BLaER1 (cell line): ENCODE results near the gene SLC38A8.
A peak's percentile ranks its signal among the peaks of the same experiment; 100 is the strongest.

ENCODE experiments used
- H3K27ac ChIP-seq: shearing (Covaris generic); formaldehyde crosslinking; 2 replicates; pipeline ENCODE4 v1.8.1; 2022
- H3K27me3 ChIP-seq: shearing (Covaris generic); formaldehyde crosslinking; 2 replicates; pipeline ENCODE4 v1.8.1; 2022
- H3K36me3 ChIP-seq: shearing (Covaris generic); formaldehyde crosslinking; 2 replicates; pipeline ENCODE4 v1.8.1; 2022
- H3K4me1 ChIP-seq: shearing (Covaris generic); formaldehyde crosslinking; 2 replicates; pipeline ENCODE4 v1.8.1; 2022
- H3K4me2 ChIP-seq: shearing (Covaris generic); formaldehyde crosslinking; 2 replicates; pipeline ENCODE4 v1.8.1; 2022
- H3K4me3 ChIP-seq: shearing (Covaris generic); formaldehyde crosslinking; 2 replicates; pipeline ENCODE4 v1.8.1; 2022
- H3K9ac ChIP-seq: shearing (Covaris generic); formaldehyde crosslinking; 2 replicates; pipeline ENCODE4 v1.8.1; 2022
- H3K9me3 ChIP-seq: shearing (Covaris generic); formaldehyde crosslinking; 2 replicates; pipeline ENCODE4 v1.8.1; 2022
- H4K20me1 ChIP-seq: shearing (Covaris generic); formaldehyde crosslinking; 2 replicates; pipeline ENCODE4 v1.8.1; 2022
- Cebpa-rat ChIP-seq: shearing (Covaris generic); IDR thresholded peaks from 2 replicates; pipeline ENCODE4 v1.8.1; 2022

Gene SLC38A8

GRCh38 chr16:84036982-84037425, 5.6 kb downstream of the SLC38A8 start:
- TF ChIP-seq Cebpa-rat: no peak
- H4K20me1 ChIP-seq: no peaks in the 10 kb centered on the region
- no peak overlapping the region for H3K4me2 ChIP-seq
- H3K4me1 ChIP-seq: peaks cover 5% of the 10 kb centered on the region; the same call in 1 of the 2 replicates
- H3K9me3 ChIP-seq: peaks cover 28% of the 10 kb centered on the region
- no peak overlapping the region for H3K4me3 ChIP-seq
- no peak overlapping the region for H3K27ac ChIP-seq
- no peaks in the 10 kb centered on the region for H3K36me3 ChIP-seq
- H3K27me3 ChIP-seq: no peaks in the 10 kb centered on the region
- H3K9ac ChIP-seq: no peak overlapping the region

GRCh38 chr16:84036131-84036530, 6.5 kb downstream of the SLC38A8 start:
- no peak overlapping the region for H3K4me2 ChIP-seq
- no peak overlapping the region for H3K9ac ChIP-seq
- H3K4me3 ChIP-seq: no peak overlapping the region
- no peaks in the 10 kb centered on the region for H3K27me3 ChIP-seq
- no peaks in the 10 kb centered on the region for H3K36me3 ChIP-seq
- peaks cover 3% of the 10 kb centered on the region; the same call in 1 of the 2 replicates for H3K4me1 ChIP-seq
- no peak for TF ChIP-seq Cebpa-rat
- H3K9me3 ChIP-seq: peaks cover 37% of the 10 kb centered on the region
- no peak overlapping the region for H3K27ac ChIP-seq
- H4K20me1 ChIP-seq: no peaks in the 10 kb centered on the region

- no peak overlapping the region for H3K4me2 ChIP-seq
- TF ChIP-seq Cebpa-rat: no peak
Measured at GRCh38 chr16:84034516-84034915, 8.1 kb downstream of the SLC38A8 start.

DNA sequence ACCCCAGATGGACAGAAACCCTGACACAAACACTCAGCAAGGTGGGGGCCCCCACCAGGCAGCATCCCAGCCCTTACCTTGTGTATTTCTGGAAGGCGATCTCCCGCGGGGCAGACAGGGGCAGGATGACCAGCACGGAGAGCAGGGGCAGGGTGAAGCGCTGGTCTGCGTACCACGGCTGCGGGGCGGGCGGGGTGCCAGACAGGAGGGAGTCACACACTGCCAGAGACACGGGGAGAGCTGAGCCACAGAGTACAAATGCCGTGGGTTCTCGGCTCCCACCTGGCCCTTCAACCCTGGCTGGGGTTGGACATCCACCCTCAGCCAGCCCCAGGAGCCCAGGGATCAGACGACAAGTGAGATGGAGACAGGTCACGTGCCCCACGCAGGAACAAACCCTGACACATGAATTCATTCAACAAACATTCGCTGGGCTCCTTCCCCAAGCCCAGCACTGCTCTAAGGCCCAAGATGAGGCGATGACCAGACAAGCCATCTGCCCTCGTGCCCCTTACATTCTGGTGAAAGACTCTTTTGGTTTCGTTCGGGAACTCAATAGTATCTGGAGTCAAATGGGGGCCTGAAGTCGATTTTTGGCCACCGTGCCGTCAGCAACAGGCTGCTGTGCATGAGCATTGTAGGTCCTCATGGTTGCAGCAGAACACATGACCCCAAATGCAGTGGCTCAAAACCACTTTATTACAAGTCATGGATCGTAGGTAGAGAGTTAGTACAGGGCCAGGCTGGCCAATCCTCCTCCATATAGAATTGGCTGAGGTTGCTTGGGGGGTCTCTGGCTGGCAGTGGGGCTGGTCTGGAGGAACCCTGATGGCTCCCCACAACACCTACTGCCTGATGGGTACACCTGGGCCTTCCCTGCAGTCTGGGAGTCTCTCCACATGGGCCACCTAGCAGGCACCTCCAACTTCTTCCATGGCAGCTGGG, 9.1 kb downstream of the SLC38A8 start:
- peaks cover 13% of the 10 kb centered on the region for H4K20me1 ChIP-seq
- no peak for TF ChIP-seq Cebpa-rat
- no peak overlapping the region for H3K4me3 ChIP-seq
- peaks cover 52% of the 10 kb centered on the region for H3K9me3 ChIP-seq
- no peak overlapping the region for H3K4me2 ChIP-seq
- H3K4me1 ChIP-seq: peaks cover 19% of the 10 kb centered on the region
- H3K36me3 ChIP-seq: no peaks in the 10 kb centered on the region
- H3K9ac ChIP-seq: no peak overlapping the region
- peaks cover 5% of the 10 kb centered on the region; the same call in 1 of the 2 replicates for H3K27me3 ChIP-seq
- no peak overlapping the region for H3K27ac ChIP-seq

More at GRCh38 chr16:84034516-84034915, 8.1 kb downstream of the SLC38A8 start:
- Histone ChIP-seq H4K20me1 (peaks cover 3% of the 10 kb centered on the region), H3K4me3 (no peak overlapping the region), H3K27me3 (peaks cover 5% of the 10 kb centered on the region; the same call in 1 of the 2 replicates), H3K9me3 (peaks cover 52% of the 10 kb centered on the region), H3K9ac (no peak overlapping the region), H3K4me1 (peaks cover 9% of the 10 kb centered on the region), H3K36me3 (no peaks in the 10 kb centered on the region), H3K27ac (no peak overlapping the region)

- Histone ChIP-seq H3K9me3 (peaks cover 52% of the 10 kb centered on the region), H3K9ac (no peak overlapping the region), H4K20me1 (peaks cover 13% of the 10 kb centered on the region), H3K4me2 (no peak overlapping the region), H3K27ac (no peak overlapping the region), H3K4me3 (no peak overlapping the region), H3K27me3 (peaks cover 5% of the 10 kb centered on the region; the same call in 1 of the 2 replicates), H3K4me1 (peaks cover 28% of the 10 kb centered on the region), H3K36me3 (no peaks in the 10 kb centered on the region)
- TF ChIP-seq Cebpa-rat: no peak
Measured at GRCh38 chr16:84032458-84033178, 10.0 kb downstream of the SLC38A8 start.

GRCh38 chr16:84031556-84031955, 11.0 kb downstream of the SLC38A8 start:
- Histone ChIP-seq H3K27me3 (peaks cover 5% of the 10 kb centered on the region; the same call in 1 of the 2 replicates), H3K4me3 (no peak overlapping the region), H4K20me1 (peaks cover 13% of the 10 kb centered on the region), H3K36me3 (no peaks in the 10 kb centered on the region), H3K27ac (no peak overlapping the region), H3K9me3 (peaks cover 51% of the 10 kb centered on the region), H3K4me1 (peaks cover 36% of the 10 kb centered on the region), H3K9ac (no peak overlapping the region), H3K4me2 (no peak overlapping the region)
- no peak for TF ChIP-seq Cebpa-rat

DNA sequence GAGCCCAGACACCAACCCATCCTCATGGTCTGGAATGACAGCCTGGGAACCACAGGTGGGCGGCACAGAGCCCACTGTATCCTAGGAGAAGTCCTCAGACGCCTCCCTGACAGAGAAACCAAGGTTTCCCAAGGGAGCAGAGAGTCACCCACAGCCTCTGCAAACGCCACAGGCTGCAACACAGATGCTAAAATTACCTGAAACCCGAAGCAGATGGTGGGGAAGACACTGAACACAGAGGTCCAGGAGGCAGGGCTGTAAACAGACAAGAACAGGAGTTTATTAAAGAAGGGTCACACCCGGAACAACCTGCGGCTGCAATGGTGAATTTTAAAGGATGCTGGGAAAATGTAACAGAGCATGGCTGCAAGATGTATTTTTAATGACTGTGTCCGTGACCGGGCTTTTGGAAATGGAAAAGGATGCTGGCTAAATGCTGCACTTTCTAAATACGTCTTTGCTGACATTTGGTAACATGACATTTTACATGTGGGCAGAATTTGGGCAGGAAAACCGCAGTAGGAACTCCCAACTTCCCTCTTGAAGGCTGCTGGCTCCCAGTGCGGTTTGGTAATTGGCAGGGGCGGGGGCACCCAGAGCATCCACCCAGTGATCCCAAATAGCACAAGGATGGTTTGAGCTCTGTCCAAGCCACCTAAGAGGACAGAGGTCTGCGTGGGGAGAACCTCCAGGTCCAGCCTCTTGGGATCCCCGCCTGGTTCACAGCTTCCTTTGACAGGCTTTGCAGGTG, 13.1 kb downstream of the SLC38A8 start:
- Histone ChIP-seq H3K4me2 (peak overlapping the region; percentile 98), H3K36me3 (no peaks in the 10 kb centered on the region), H3K9ac (no peak overlapping the region), H3K9me3 (peaks cover 30% of the 10 kb centered on the region), H3K4me1 (peaks cover 46% of the 10 kb centered on the region), H3K27ac (peak overlapping the region; percentile 34; the same call in 1 of the 2 replicates), H3K27me3 (peaks cover 5% of the 10 kb centered on the region; the same call in 1 of the 2 replicates), H4K20me1 (peaks cover 13% of the 10 kb centered on the region), H3K4me3 (peak overlapping the region; percentile 50)
- TF ChIP-seq Cebpa-rat: no peak

DNA sequence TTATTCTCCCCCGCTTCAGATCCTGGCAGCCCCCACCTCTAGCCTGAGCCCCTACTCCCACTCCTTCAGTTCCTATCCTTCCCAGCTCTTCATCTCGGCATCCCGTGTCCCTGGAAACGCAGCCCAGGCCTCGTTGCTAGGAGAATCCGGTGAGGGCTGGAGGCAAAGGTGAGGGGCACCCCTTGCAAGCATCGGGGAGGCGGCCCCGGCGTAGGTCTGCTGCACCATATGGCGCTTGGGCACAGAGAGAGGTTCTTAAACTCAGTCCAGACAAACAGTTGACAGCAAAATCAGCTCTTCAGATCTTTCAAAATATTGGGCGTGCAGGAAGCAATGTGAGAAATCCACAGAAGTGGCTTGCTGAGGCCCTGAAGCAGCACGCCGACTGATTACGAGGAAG, 15.0 kb downstream of the SLC38A8 start:
- Histone ChIP-seq H3K27me3 (peaks cover 5% of the 10 kb centered on the region; the same call in 1 of the 2 replicates), H3K36me3 (no peaks in the 10 kb centered on the region), H3K9me3 (peaks cover 27% of the 10 kb centered on the region), H3K4me3 (no peak overlapping the region), H3K4me2 (peak overlapping the region; percentile 98), H3K27ac (no peak overlapping the region), H3K9ac (no peak overlapping the region), H4K20me1 (peaks cover 13% of the 10 kb centered on the region), H3K4me1 (peaks cover 54% of the 10 kb centered on the region)
- no peak for TF ChIP-seq Cebpa-rat

DNA sequence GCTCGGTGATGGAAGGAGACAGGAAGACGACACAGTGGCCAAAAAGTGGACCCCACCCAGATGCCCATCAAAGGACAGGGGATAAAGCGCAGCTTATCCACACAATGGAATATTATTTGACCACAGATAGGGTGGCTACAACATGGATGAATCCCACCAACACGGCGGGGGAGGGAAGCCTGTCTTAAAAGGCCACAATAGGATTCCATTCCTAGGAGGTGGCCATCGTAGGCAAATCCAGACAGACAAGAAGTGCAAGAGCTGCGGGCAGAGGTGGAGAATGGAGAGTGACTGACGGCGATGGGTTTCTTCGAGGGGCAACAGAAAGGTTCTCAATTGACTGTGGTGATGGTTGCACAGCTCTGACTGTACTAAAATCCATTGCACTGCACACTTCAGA, 16.0 kb downstream of the SLC38A8 start:
- Histone ChIP-seq H3K27ac (no peak overlapping the region), H3K4me1 (peaks cover 54% of the 10 kb centered on the region), H4K20me1 (peaks cover 13% of the 10 kb centered on the region), H3K27me3 (peaks cover 5% of the 10 kb centered on the region; the same call in 1 of the 2 replicates), H3K36me3 (no peaks in the 10 kb centered on the region), H3K4me3 (no peak overlapping the region), H3K4me2 (no peak overlapping the region), H3K9ac (no peak overlapping the region), H3K9me3 (peaks cover 29% of the 10 kb centered on the region)
- no peak for TF ChIP-seq Cebpa-rat
